ENCODE measurements around the gene TMEM51.

The TMEM51 gene

GRCh38 chr1:15124362-15125100 is 29.0 kb upstream of the TMEM51 start:
- TF ChIP-seq, protein P1, sequence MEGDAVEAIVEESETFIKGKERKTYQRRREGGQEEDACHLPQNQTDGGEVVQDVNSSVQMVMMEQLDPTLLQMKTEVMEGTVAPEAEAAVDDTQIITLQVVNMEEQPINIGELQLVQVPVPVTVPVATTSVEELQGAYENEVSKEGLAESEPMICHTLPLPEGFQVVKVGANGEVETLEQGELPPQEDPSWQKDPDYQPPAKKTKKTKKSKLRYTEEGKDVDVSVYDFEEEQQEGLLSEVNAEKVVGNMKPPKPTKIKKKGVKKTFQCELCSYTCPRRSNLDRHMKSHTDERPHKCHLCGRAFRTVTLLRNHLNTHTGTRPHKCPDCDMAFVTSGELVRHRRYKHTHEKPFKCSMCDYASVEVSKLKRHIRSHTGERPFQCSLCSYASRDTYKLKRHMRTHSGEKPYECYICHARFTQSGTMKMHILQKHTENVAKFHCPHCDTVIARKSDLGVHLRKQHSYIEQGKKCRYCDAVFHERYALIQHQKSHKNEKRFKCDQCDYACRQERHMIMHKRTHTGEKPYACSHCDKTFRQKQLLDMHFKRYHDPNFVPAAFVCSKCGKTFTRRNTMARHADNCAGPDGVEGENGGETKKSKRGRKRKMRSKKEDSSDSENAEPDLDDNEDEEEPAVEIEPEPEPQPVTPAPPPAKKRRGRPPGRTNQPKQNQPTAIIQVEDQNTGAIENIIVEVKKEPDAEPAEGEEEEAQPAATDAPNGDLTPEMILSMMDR (IDR thresholded peaks at IDR 0.05; ENCODE audit: low read depth, low read length): no peak
- DNase-seq (ENCODE audit: low read depth in 2 of 2): no peak

DNA sequence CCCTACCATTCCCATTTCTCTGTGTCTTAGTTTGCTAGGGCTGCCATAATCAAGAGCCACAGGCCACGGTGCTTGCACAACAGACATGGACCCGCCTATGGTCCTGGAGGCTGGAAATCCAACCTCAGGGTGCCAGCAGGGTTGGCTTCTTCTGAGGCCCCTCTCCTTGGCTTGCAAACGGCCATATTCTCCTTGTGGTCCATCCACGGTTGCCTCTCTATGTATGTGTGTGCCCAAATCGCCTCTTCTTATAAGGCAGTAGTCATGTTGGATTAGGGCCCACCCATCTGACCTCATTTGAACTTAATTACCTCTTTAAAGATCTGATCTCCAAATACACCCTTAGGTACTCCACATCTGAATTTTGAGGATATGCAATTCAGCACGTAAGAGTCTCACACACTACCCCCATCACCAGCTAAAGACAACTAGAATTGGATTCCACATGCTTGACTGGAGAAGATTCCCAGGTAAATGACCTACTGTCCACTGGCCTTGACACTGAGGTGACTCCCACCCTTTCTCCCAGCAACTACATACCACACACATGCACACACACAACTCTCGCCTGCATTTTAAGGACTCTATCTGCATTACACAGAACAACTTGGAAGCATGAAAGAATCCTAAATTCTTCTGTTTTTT is 28.3 kb upstream of the TMEM51 start:
- no peak overlapping the region for H3K4me3 ChIP-seq (replicated peaks in 1 of 2; ENCODE audit: low read depth in 2 of 2, low read length in 2 of 2)
- no peak for DNase-seq (ENCODE audit: low read depth in 2 of 2)
- TF ChIP-seq, protein P1 (IDR thresholded peaks at IDR 0.05; ENCODE audit: low read depth, low read length): no peak

More at GRCh38 chr1:15124362-15125100, 29.0 kb upstream of the TMEM51 start:
- no peak overlapping the region for H3K4me3 ChIP-seq (replicated peaks in 1 of 2; ENCODE audit: low read depth in 2 of 2, low read length in 2 of 2)

- H3K4me3 ChIP-seq (replicated peaks in 1 of 2; ENCODE audit: low read depth in 2 of 2, low read length in 2 of 2): no peak overlapping the region
- TF ChIP-seq, protein P1 (IDR thresholded peaks at IDR 0.05; ENCODE audit: low read depth, low read length): no peak
- DNase-seq (ENCODE audit: low read depth in 2 of 2): no peak
Measured at GRCh38 chr1:15128077-15128476, 25.5 kb upstream of the TMEM51 start.

- TF ChIP-seq, protein P1 (IDR thresholded peaks at IDR 0.05; ENCODE audit: low read depth, low read length): peak; percentile 90
- peak; percentile 74 to 76 for DNase-seq (ENCODE audit: low read depth in 2 of 2)
- no peak overlapping the region for H3K4me3 ChIP-seq (replicated peaks in 1 of 2; ENCODE audit: low read depth in 2 of 2, low read length in 2 of 2)
Measured at GRCh38 chr1:15128520-15129313, 24.8 kb upstream of the TMEM51 start.

DNA sequence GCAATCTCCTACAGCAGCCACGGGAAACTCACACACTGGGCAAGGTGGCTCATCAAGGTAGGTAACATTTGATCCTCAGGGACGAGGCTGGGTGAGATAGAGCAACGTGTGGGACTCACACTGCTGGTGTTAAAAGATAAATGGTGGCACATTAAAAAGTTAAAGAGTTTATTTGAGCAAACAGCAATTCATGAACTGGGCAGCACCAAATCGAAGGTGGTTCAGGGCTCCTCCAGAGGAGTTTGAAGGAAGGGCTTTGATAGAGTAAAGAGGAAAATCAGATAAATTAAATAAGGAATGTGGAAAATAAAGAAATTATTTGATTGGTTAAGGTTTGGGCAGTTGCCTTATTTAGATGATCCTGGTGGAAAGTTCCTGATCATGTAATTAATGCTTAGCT is 23.6 kb upstream of the TMEM51 start:
- H3K4me3 ChIP-seq (replicated peaks in 1 of 2; ENCODE audit: low read depth in 2 of 2, low read length in 2 of 2): no peak overlapping the region
- TF ChIP-seq, protein P1 (IDR thresholded peaks at IDR 0.05; ENCODE audit: low read depth, low read length): no peak
- DNase-seq (ENCODE audit: low read depth in 2 of 2): no peak

DNA sequence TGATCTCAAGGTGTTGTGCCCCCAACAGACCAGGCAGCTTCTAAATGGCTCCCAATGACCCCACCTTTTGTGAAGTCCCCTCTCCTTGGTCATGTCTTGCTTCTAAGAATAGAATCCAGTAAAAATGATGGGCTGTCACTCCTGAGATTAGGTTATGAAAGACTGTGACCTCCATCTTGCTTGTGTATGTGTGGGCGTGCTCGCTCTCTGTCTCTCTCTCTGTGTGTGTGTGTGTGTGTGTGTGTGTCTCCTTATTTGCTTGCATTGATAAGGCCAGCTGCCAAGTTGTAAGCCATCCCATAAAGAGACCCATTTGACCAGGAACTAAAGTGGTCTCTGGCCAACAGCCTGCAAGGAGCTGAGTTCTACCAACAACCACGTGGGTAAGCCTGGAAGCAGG is 22.9 kb upstream of the TMEM51 start:
- TF ChIP-seq, protein P1 (IDR thresholded peaks at IDR 0.05; ENCODE audit: low read depth, low read length): no peak
- H3K4me3 ChIP-seq (replicated peaks in 1 of 2; ENCODE audit: low read depth in 2 of 2, low read length in 2 of 2): no peak overlapping the region
- no peak for DNase-seq (ENCODE audit: low read depth in 2 of 2)

Measured in cardiac fibroblast (primary cell).